ENCODE measurements around the gene PRR33. TPM values are rescaled to one million over a fixed set of nuclear protein-coding genes. Genes with fewer than 3 reads are reported as not detected.

PRR33 gene
- total and polyA plus RNA-seq, 9 donors: 0.90 to 7.0 (median 3.5) TPM

- H3K4me1 ChIP-seq (ENCODE audit: control insufficient read depth, insufficient read depth, low read length): peaks cover 94% of the 10 kb centered on the region
- DNase-seq: no peak
These were observed 49.3 kb downstream of the PRR33 start for GRCh38 chr11:1842149-1843097.

GRCh38 chr11:1841511-1842148 lies 50.1 kb downstream of the PRR33 start:
- Histone ChIP-seq H3K27ac (ENCODE audit: low read length) (peak overlapping the region; percentile 71), H3K27me3 (ENCODE audit: control insufficient read depth, insufficient read depth, low read length) (no peaks in the 10 kb centered on the region), H3K4me1 (ENCODE audit: control insufficient read depth, insufficient read depth, low read length) (peaks cover 94% of the 10 kb centered on the region), H3K9me3 (replicated peaks; ENCODE audit: control insufficient read depth, low read depth, low read length) (no peaks in the 10 kb centered on the region), H3K4me3 (ENCODE audit: low read length) (peak overlapping the region; percentile 46), H3K36me3 (ENCODE audit: control insufficient read depth, insufficient read depth, low read length) (peaks cover 12% of the 10 kb centered on the region)
- WGBS (ENCODE audit: insufficient coverage): 73% methylated on average over 17 of the region's 19 CpGs
- DNase-seq: no peak

More at GRCh38 chr11:1842149-1843097, 49.3 kb downstream of the PRR33 start:
- Histone ChIP-seq H3K9me3 (replicated peaks; ENCODE audit: control insufficient read depth, low read depth, low read length) (no peaks in the 10 kb centered on the region), H3K27me3 (ENCODE audit: control insufficient read depth, insufficient read depth, low read length) (no peaks in the 10 kb centered on the region), H3K27ac (ENCODE audit: low read length) (peak overlapping the region; percentile 71), H3K4me3 (ENCODE audit: low read length) (peak overlapping the region; percentile 46), H3K36me3 (ENCODE audit: control insufficient read depth, insufficient read depth, low read length) (peaks cover 12% of the 10 kb centered on the region)
- 85% methylated on average over 26 of the region's 29 CpGs for WGBS (ENCODE audit: insufficient coverage)

- WGBS (ENCODE audit: insufficient coverage): 85% methylated on average over 26 of the region's 37 CpGs
- no peak for DNase-seq
- no peaks in the 10 kb centered on the region for H3K9me3 ChIP-seq (replicated peaks; ENCODE audit: control insufficient read depth, low read depth, low read length)
- no peaks in the 10 kb centered on the region for H3K27me3 ChIP-seq (ENCODE audit: control insufficient read depth, insufficient read depth, low read length)
- H3K4me3 ChIP-seq (ENCODE audit: low read length): peak overlapping the region; percentile 58
- H3K36me3 ChIP-seq (ENCODE audit: control insufficient read depth, insufficient read depth, low read length): peaks cover 12% of the 10 kb centered on the region
- H3K27ac ChIP-seq (ENCODE audit: low read length): peak overlapping the region; percentile 95
- peaks cover 92% of the 10 kb centered on the region for H3K4me1 ChIP-seq (ENCODE audit: control insufficient read depth, insufficient read depth, low read length)
These were observed 50.8 kb downstream of the PRR33 start for GRCh38 chr11:1840780-1841480.

- Histone ChIP-seq H3K27me3 (ENCODE audit: control insufficient read depth, insufficient read depth, low read length) (no peaks in the 10 kb centered on the region), H3K4me1 (ENCODE audit: control insufficient read depth, insufficient read depth, low read length) (peaks cover 90% of the 10 kb centered on the region)
- 77% methylated on average over 14 of the region's 26 CpGs for WGBS (ENCODE audit: insufficient coverage)
These were observed 51.5 kb downstream of the PRR33 start for GRCh38 chr11:1839924-1840779.

GRCh38 chr11:1839204-1839923 lies 52.3 kb downstream of the PRR33 start:
- peak overlapping the region; percentile 58 for H3K4me3 ChIP-seq (ENCODE audit: low read length)
- H3K27me3 ChIP-seq (ENCODE audit: control insufficient read depth, insufficient read depth, low read length): no peaks in the 10 kb centered on the region
- H3K4me1 ChIP-seq (ENCODE audit: control insufficient read depth, insufficient read depth, low read length): peaks cover 90% of the 10 kb centered on the region
- DNase-seq: peak; percentile 72
- no CpG with 5 or more reads among the region's 12 CpGs for WGBS (ENCODE audit: insufficient coverage)
- no peaks in the 10 kb centered on the region for H3K9me3 ChIP-seq (replicated peaks; ENCODE audit: control insufficient read depth, low read depth, low read length)
- peak overlapping the region; percentile 95 for H3K27ac ChIP-seq (ENCODE audit: low read length)
- peaks cover 12% of the 10 kb centered on the region for H3K36me3 ChIP-seq (ENCODE audit: control insufficient read depth, insufficient read depth, low read length)

More at GRCh38 chr11:1839924-1840779, 51.5 kb downstream of the PRR33 start:
- Histone ChIP-seq H3K27ac (ENCODE audit: low read length) (peak overlapping the region; percentile 95), H3K36me3 (ENCODE audit: control insufficient read depth, insufficient read depth, low read length) (peaks cover 12% of the 10 kb centered on the region), H3K4me3 (ENCODE audit: low read length) (peak overlapping the region; percentile 58), H3K9me3 (replicated peaks; ENCODE audit: control insufficient read depth, low read depth, low read length) (no peaks in the 10 kb centered on the region)
- DNase-seq: peak; percentile 72

GRCh38 chr11:1838426-1839144 lies 53.1 kb downstream of the PRR33 start, which contains the start of gene TNNI2:
TNNI2 (plus strand) TSS chr11:1838981; CDS start chr11:1839697, 716 bp downstream.
- peak within 1 kb of the TSS; percentile 58 for H3K4me3 ChIP-seq (ENCODE audit: low read length)
- 58% methylated on average over 9 of the region's 32 CpGs for WGBS (ENCODE audit: insufficient coverage)
- no peaks in the 10 kb centered on the region for H3K27me3 ChIP-seq (ENCODE audit: control insufficient read depth, insufficient read depth, low read length)
- H3K27ac ChIP-seq (ENCODE audit: low read length): peak within 1 kb of the TSS; percentile 95
- DNase-seq: peak; percentile 83
- peaks cover 90% of the 10 kb centered on the region for H3K4me1 ChIP-seq (ENCODE audit: control insufficient read depth, insufficient read depth, low read length)
- no peaks in the 10 kb centered on the region for H3K9me3 ChIP-seq (replicated peaks; ENCODE audit: control insufficient read depth, low read depth, low read length)
- H3K36me3 ChIP-seq (ENCODE audit: control insufficient read depth, insufficient read depth, low read length): peaks cover 12% of the 10 kb centered on the region

Other genes with a start within 250 kb of the PRR33 start
- not detected for gene KRTAP5-6, start 194.7 kb downstream of the PRR33 start, total RNA-seq
- 1 to 10 TPM in 1 of 8 donors, under 1 TPM in 2, not detected in 5; 0.28 to 1.1 (median 0.61) TPM for gene KRTAP5-6, start 194.7 kb downstream of the PRR33 start, polyA plus RNA-seq (ENCODE audit: insufficient read depth in 1 of 8, insufficient read length in 8 of 8, low replicate concordance in 1 of 8)
- 0.27 TPM for gene IFITM10, start 141.3 kb downstream of the PRR33 start, total RNA-seq
- under 1 TPM in 7 of 8 donors, not detected in 1; 0.08 to 0.23 (median 0.15) TPM for gene IFITM10, start 141.3 kb downstream of the PRR33 start, polyA plus RNA-seq (ENCODE audit: insufficient read depth in 1 of 8, insufficient read length in 8 of 8, low replicate concordance in 1 of 8)
- gene CTSD, start 128.0 kb downstream of the PRR33 start, total RNA-seq: 56.9 TPM
- 100 to 1,000 TPM in 4 of 8 donors, 10 to 100 TPM in 4; 84.0 to 120 (median 95.9) TPM for gene CTSD, start 128.0 kb downstream of the PRR33 start, polyA plus RNA-seq (ENCODE audit: insufficient read depth in 1 of 8, insufficient read length in 8 of 8, low replicate concordance in 1 of 8)
- gene SYT8, start 56.9 kb downstream of the PRR33 start, total RNA-seq: 0.27 TPM
- gene SYT8, start 56.9 kb downstream of the PRR33 start, polyA plus RNA-seq (ENCODE audit: insufficient read depth in 1 of 8, insufficient read length in 8 of 8, low replicate concordance in 1 of 8): 1 to 10 TPM in 3 of 8 donors, under 1 TPM in 5; 0.31 to 1.7 (median 0.76) TPM
- 3,726 TPM for gene TNNI2, start 52.9 kb downstream of the PRR33 start, total RNA-seq
- 1,000 to 10,000 TPM; 1,548 to 4,090 (median 3,128) TPM for gene TNNI2, start 52.9 kb downstream of the PRR33 start, polyA plus RNA-seq (ENCODE audit: insufficient read depth in 1 of 8, insufficient read length in 8 of 8, low replicate concordance in 1 of 8)
- 43.4 TPM for gene LSP1, start 38.8 kb downstream of the PRR33 start, total RNA-seq
- 10 to 100 TPM; 18.2 to 61.1 (median 36.9) TPM for gene LSP1, start 38.8 kb downstream of the PRR33 start, polyA plus RNA-seq (ENCODE audit: insufficient read depth in 1 of 8, insufficient read length in 8 of 8, low replicate concordance in 1 of 8)
- 4,749 TPM for gene TNNT3, start 27.8 kb upstream of the PRR33 start, total RNA-seq
- gene TNNT3, start 27.8 kb upstream of the PRR33 start, polyA plus RNA-seq (ENCODE audit: insufficient read depth in 1 of 8, insufficient read length in 8 of 8, low replicate concordance in 1 of 8): 1,000 to 10,000 TPM; 2,869 to 9,783 (median 6,434) TPM
- gene MRPL23, start 55.4 kb upstream of the PRR33 start, total RNA-seq: 73.1 TPM
- gene MRPL23, start 55.4 kb upstream of the PRR33 start, polyA plus RNA-seq (ENCODE audit: insufficient read depth in 1 of 8, insufficient read length in 8 of 8, low replicate concordance in 1 of 8): 100 to 1,000 TPM in 2 of 8 donors, 10 to 100 TPM in 6; 40.6 to 122 (median 74.9) TPM
- gene H19, start 105.9 kb upstream of the PRR33 start, total RNA-seq: 11,782 TPM
- over 10,000 TPM; 10,236 to 14,326 (median 13,021) TPM for gene H19, start 105.9 kb upstream of the PRR33 start, polyA plus RNA-seq (ENCODE audit: insufficient read depth in 1 of 8, insufficient read length in 8 of 8, low replicate concordance in 1 of 8)
- 1,262 TPM for gene IGF2, start 247.5 kb upstream of the PRR33 start, total RNA-seq
- gene IGF2, start 247.5 kb upstream of the PRR33 start, polyA plus RNA-seq (ENCODE audit: insufficient read depth in 1 of 8, insufficient read length in 8 of 8, low replicate concordance in 1 of 8): 1,000 to 10,000 TPM; 3,071 to 5,136 (median 4,491) TPM